NB4 (cell line): ENCODE data around the gene SIAH1.

Experiments used
- MYC ChIP-seq: IDR thresholded peaks from 2 replicates; pipeline ENCODE4 v1.6.1; 2011; ENCODE audit warnings: low read depth, low read length
- TF ChIP-seq, protein P1 (sequence below): IDR thresholded peaks from one replicate; pipeline ENCODE4 v1.5.1; 2012; ENCODE audit warnings: low read depth, low read length
- TF ChIP-seq, protein P2 (sequence below): IDR thresholded peaks from 2 replicates; pipeline ENCODE4 v1.6.1; 2011; ENCODE audit warnings: low read depth, low read length

DNA sequence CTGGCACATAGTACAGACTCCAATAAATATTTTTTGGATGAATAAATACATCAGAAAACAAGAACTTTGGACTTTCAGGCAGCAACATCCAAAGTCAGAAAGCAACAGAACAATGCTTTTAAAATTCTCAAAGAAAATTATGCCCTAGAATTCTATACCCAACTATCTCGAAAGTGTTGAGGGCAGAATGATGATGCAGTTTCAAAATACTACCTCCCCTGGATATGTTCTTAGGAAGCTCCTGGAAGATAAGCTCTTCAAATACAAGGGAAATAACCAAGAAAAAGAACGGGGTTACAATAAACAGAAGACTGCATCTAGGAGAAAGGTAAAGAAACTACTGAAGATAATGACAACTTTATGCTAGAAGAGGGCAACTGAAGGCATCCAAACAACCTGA is 11.0 kb downstream of the SIAH1 start:
- TF ChIP-seq, protein P1, sequence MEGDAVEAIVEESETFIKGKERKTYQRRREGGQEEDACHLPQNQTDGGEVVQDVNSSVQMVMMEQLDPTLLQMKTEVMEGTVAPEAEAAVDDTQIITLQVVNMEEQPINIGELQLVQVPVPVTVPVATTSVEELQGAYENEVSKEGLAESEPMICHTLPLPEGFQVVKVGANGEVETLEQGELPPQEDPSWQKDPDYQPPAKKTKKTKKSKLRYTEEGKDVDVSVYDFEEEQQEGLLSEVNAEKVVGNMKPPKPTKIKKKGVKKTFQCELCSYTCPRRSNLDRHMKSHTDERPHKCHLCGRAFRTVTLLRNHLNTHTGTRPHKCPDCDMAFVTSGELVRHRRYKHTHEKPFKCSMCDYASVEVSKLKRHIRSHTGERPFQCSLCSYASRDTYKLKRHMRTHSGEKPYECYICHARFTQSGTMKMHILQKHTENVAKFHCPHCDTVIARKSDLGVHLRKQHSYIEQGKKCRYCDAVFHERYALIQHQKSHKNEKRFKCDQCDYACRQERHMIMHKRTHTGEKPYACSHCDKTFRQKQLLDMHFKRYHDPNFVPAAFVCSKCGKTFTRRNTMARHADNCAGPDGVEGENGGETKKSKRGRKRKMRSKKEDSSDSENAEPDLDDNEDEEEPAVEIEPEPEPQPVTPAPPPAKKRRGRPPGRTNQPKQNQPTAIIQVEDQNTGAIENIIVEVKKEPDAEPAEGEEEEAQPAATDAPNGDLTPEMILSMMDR, result no peak
- TF ChIP-seq, protein P2, sequence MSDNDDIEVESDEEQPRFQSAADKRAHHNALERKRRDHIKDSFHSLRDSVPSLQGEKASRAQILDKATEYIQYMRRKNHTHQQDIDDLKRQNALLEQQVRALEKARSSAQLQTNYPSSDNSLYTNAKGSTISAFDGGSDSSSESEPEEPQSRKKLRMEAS, result no peak
- TF ChIP-seq MYC, result no peak
